LHCN-M2 (cell line): Measurements from ENCODE around the gene SLC35F3. TPM values are rescaled to one million over a fixed set of nuclear protein-coding genes. Genes with fewer than 3 reads are reported as not detected.

ENCODE experiments used
- DNase-seq: peaks from one replicate; pipeline ENCODE4 v3.0.0-alpha.2; 2012; ENCODE audit warnings: low read depth
- total RNA-seq: library from RNA; depleted of rRNA; stranded (reverse); fragments of >200 nt; gene quantifications from 2 replicates; pipeline ENCODE4 v1.2.3, GENCODE V29; 2014

SLC35F3 gene
- total RNA-seq, 1 experiment from 2014 or later: not detected

- DNase-seq: peak; percentile 28
Observed at GRCh38 chr1:234315091-234315541, 410.6 kb downstream of the SLC35F3 start.

DNA sequence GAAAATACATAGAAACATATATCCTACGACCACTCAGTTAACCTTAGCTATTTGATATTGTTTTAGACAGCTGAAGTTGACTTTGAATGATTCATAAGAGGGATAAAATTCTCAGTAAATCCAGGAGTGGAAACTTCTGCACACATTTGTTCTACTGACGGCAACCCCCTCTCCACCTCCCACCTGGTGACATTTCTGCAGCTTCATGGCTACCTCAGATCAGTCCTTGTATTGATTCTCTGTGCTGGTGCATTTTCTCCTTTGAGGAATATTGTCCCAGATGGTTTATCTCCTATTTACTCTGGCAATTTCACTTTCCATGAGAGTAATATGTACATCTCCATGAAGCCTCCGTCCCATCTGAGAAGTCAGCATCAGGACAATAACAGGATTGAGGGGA is 411.1 kb downstream of the SLC35F3 start:
- DNase-seq: no peak

DNA sequence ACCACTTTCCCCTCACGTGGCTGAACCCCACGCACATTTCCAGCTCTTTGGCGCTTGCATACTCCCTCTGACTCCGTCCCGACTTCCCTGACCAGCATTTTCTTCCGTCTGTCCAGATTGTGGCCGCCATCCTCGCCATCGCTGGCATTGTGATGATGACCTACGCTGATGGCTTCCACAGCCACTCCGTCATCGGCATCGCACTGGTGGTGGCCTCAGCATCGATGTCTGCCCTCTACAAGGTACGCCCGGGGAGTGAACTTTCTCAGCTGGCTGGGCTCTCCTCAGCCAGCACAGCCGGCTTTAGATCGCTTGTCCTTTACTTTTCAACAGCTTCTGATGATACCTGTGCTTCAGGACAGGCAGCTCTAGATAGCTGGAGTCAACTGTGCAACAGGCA is 412.0 kb downstream of the SLC35F3 start:
- no peak for DNase-seq

- no peak for DNase-seq
Observed at GRCh38 chr1:234316937-234317336, 412.5 kb downstream of the SLC35F3 start.

GRCh38 chr1:234320069-234320468 is 415.6 kb downstream of the SLC35F3 start:
- DNase-seq: no peak

- DNase-seq: no peak
Observed at GRCh38 chr1:234320549-234320948, 416.1 kb downstream of the SLC35F3 start.

DNA sequence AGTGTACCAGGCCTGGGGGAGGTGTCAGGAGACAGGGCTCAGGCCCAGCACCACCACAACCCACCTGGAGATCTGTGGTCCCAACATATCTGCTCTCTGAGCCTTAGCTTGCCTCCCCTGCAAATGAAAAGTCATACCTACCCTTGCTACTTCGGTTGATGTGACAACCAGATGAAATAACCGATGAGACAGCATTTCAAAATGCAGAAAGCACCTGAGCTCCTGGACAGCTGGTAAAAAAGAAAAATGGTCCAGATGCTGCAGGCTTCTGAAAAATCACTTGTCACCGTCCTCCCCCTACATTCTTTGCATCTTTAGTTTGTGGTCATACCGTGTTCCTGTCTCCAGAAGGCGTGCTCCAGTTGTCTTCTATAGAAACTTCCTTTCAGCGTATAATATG is 416.8 kb downstream of the SLC35F3 start:
- DNase-seq: no peak

GRCh38 chr1:234322097-234322496 is 417.6 kb downstream of the SLC35F3 start:
- no peak for DNase-seq

GRCh38 chr1:234322979-234323378 is 418.5 kb downstream of the SLC35F3 start:
- no peak for DNase-seq

DNA sequence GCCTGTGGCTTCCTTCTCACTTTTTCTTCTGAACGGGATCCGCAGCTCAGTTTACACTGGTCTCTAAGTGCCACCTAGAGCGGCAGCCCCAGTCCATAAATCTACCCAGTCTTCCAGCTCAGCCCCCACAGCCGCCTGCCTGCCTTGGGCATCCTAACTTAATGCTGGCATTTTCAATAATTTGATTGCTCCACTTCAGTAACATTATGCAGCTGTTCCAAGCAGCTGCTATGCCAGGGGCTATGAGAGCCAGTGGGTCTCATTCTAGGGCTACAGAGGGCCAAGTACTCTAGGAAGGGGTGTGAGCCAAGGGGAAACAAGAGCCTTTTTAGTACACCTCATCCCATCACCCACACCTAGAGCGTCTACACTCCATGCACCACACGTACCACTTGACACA is 420.3 kb downstream of the SLC35F3 start:
- DNase-seq: no peak

GRCh38 chr1:234325878-234326496 is 421.5 kb downstream of the SLC35F3 start:
- no peak for DNase-seq

DNA sequence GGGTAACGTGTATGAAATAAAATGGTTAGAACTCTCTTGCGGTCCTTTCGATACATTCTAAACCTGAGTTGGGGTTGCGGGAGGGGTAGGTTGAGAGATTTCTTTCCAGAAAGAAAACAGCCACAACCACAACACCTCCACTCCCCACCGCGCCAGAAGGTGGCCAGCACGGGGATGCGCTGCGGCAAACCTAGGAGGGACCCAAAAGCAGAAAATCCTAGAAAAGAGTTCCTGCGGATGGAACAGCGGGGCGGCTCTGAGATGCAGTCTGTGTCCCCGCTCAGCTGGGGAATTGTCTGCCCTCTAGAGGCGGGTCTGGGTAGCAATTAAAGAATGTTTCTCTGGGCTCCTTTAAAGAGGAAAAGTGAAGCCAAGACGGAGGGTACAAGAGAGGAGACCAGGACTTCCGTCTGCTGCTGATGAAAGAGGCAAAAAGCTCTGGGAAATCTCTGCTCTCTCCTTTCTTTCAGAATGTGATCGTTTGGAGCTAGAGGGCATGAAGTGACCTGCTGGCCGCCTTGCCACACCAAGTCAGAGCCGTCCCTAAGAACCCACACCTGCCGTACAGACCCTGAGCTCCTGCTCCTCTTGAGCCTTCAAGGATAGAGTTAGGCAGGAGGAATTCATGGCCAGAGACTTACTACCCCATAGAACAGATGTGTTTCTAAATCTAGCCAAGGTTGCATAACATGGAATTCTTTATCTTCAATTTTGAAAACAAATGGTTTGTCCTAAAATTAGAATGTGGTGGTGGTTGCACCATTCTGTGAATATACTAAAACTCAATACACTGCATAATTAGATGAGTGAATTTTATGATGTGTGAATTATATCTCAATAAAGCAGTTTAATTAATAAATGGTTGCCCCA is 422.3 kb downstream of the SLC35F3 start:
- no peak for DNase-seq

- DNase-seq: no peak
Observed at GRCh38 chr1:234327577-234328164, 423.2 kb downstream of the SLC35F3 start.

DNA sequence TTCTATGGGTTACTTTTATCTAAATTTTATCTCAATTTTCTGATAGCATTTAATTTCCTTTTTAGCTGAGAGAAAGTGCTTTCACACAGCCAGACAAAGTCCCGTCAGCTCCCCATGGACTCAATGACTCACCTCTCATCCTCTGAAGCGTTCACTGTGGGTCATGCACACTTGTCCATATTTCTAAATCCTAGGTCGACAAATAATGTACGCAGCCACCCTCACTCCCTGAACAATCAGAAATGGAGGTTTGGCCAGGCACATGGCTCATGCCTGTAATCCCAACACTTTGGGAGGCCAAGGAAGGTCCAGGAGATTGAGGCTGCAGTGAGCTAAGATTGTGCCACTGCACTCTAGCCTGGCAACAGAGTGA is 426.4 kb downstream of the SLC35F3 start:
- peak; percentile 15 for DNase-seq

DNA sequence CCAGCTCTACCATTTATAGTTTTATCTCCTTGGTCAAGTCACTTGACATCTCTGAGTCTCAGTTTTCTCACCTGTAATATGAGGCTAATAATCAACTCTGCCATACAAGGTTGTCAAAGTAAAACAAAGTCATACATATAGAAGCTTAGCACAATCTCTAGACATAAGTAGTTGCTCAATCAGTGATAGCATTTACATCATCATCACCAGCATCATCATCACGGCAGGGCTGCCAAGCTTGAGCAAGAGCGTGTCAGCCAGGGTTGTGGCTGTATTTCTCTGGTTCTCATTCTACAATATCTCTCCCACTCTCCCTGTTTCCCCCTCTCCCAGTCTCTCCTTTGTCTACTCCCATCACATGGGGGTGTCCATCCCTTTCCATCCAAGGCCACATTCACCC is 427.0 kb downstream of the SLC35F3 start:
- DNase-seq: no peak

- DNase-seq: no peak
Observed at GRCh38 chr1:234336359-234336758, 431.9 kb downstream of the SLC35F3 start.

GRCh38 chr1:234337233-234337632 is 432.8 kb downstream of the SLC35F3 start:
- DNase-seq: no peak

DNA sequence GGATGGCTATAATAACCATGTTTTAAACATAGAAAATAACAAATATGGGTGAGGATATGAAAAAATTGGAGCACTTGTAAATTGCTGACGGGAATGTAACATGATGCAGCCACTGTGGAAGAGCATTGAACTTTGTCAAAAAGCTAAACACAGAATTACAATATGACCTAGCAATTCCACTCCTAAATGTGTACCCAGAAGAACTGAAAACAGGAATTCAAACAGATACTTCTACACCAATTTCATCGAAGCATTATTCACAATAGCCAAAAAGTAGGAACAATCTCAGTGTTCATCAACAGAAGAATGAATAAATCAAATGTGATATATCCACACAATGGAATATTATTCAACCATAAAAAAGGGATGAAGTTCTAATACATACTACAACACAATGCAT is 436.1 kb downstream of the SLC35F3 start:
- no peak for DNase-seq

DNA sequence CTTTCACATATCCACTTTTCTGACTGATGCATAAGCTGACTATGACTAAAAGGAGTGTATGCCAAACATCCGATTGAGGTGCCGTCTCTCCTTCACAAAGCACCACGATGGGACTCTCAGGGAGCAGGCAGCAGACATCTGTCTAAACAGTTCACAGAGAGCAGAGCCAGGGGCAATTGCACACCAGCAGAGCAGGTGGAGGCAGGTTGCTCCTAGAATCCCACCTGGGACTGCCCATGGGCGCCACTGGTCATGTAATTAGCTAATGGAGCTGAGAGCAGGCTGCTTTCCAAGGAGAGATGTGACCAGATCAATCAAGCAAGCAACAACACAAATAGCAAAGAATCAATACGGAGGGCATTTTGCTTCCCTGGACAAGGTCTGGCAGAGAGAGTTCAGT is 438.3 kb downstream of the SLC35F3 start:
- no peak for DNase-seq

DNA sequence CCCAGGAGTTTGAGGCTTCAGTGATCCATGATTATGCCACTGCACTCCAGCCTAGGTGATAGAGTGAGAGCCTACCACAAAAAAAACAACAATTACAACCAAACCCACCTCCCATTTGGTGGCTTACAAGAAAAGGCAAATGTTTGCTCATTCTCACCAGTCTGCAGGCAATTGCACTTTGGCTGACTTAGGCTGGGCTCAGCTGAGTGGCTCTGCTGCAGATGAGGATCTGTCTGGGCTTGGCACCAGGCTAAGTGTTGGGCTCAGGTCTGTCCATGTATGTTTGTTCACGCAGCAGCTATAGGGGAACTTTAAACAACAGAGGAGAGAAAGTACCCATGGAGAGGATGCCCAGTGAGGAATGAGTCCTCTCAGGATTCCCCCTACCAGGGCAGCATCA is 440.8 kb downstream of the SLC35F3 start:
- DNase-seq: no peak

- DNase-seq: no peak
Observed at GRCh38 chr1:234348964-234349363, 444.5 kb downstream of the SLC35F3 start.

DNA sequence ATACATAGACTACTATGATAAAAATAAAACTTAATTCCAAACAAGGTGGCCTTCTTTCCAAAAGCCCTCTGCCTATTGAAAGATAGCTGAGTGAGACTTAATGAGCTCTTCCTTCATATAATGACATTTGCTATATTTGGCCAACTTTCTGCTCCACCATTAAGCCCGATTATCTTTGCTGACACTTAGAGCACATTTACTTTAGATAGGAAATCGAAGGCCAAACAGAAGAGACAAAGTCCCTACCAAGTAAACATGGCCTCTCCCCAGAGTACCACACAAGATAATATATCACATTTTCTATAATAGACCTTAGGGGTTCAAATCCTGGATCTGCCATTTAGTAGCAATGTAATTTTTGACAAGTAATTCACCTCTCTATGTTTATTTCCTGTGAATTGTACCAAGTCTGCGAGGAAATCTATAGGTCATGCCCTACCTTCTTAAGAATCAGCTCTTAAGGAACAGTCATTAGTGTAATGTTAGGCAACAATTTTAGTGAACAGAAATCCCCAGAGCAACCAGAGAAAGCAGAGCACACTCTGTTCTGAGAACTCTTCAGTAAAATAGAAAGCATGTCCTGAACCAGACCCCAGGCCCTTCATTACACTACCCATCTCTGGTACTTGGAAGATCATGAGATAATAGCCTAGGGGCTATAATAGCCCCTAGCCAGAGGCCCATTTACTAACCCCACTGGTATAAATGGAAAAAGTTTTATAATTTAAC is 451.5 kb downstream of the SLC35F3 start:
- no peak for DNase-seq
